GM10248 (cell line): ENCODE data around the gene FAM153A.
"Not testable (repeated sequence)": the region's sequence is repeated elsewhere in the genome, so short reads cannot be mapped to it uniquely, and the experiment has no call there.

ENCODE experiments used
- CTCF ChIA-PET: fragments of 300-600 bp; sonication (Branson Sonifier 250); formaldehyde crosslinking; extraction: SDS; loops from one replicate; lab custom pipeline; 2021; ENCODE audit warnings: antibody characterized with exemption; lab: Yijun Ruan, JAX
- POLR2A ChIA-PET: fragments of 350-650 bp; sonication (Branson Sonifier 250); formaldehyde crosslinking; extraction: SDS; loops from one replicate; lab custom pipeline; 2020; ENCODE audit warnings: antibody characterized with exemption; lab: Yijun Ruan, JAX
- DNase-seq: peaks from one replicate; pipeline ENCODE4 v3.0.0; 2012; ENCODE audit errors: extremely low spot score

The FAM153A gene

GRCh38 chr5:177763737-177764508 lies 18.8 kb downstream of the FAM153A start:
- POLR2A ChIA-PET, DNase-seq, CTCF ChIA-PET: not testable (repeated sequence)

- CTCF ChIA-PET, POLR2A ChIA-PET: not testable (repeated sequence)
Observed at GRCh38 chr5:177760954-177761353, 21.7 kb downstream of the FAM153A start.

GRCh38 chr5:177747354-177747753 lies 35.3 kb downstream of the FAM153A start:
- DNase-seq, POLR2A ChIA-PET, CTCF ChIA-PET: not testable (repeated sequence)

More at GRCh38 chr5:177760954-177761353, 21.7 kb downstream of the FAM153A start:
- DNase-seq: not testable (repeated sequence)

GRCh38 chr5:177724858-177725257 lies 57.8 kb downstream of the FAM153A start:
- CTCF ChIA-PET, POLR2A ChIA-PET, DNase-seq: not testable (repeated sequence)

- CTCF ChIA-PET, DNase-seq, POLR2A ChIA-PET: not testable (repeated sequence)
Observed at GRCh38 chr5:177723831-177724485, 58.7 kb downstream of the FAM153A start.

- CTCF ChIA-PET, POLR2A ChIA-PET, DNase-seq: not testable (repeated sequence)
Observed at GRCh38 chr5:177722829-177723228, 59.9 kb downstream of the FAM153A start.

- CTCF ChIA-PET, POLR2A ChIA-PET, DNase-seq: not testable (repeated sequence)
Observed at GRCh38 chr5:177719989-177720388, 62.7 kb downstream of the FAM153A start.

GRCh38 chr5:177715423-177715822 lies 67.3 kb downstream of the FAM153A start:
- CTCF ChIA-PET, POLR2A ChIA-PET, DNase-seq: not testable (repeated sequence)

GRCh38 chr5:177696100-177696499 lies 86.6 kb downstream of the FAM153A start:
- DNase-seq, CTCF ChIA-PET, POLR2A ChIA-PET: not testable (repeated sequence)

GRCh38 chr5:177695356-177695930 lies 87.3 kb downstream of the FAM153A start:
- DNase-seq, POLR2A ChIA-PET, CTCF ChIA-PET: not testable (repeated sequence)

GRCh38 chr5:177694518-177694835 lies 88.2 kb downstream of the FAM153A start:
- POLR2A ChIA-PET, CTCF ChIA-PET, DNase-seq: not testable (repeated sequence)

GRCh38 chr5:177693671-177694517 lies 88.8 kb downstream of the FAM153A start:
- DNase-seq, CTCF ChIA-PET, POLR2A ChIA-PET: not testable (repeated sequence)

GRCh38 chr5:177692969-177693368 lies 89.7 kb downstream of the FAM153A start:
- POLR2A ChIA-PET, CTCF ChIA-PET, DNase-seq: not testable (repeated sequence)

- CTCF ChIA-PET, POLR2A ChIA-PET, DNase-seq: not testable (repeated sequence)
Observed at GRCh38 chr5:177692507-177692906, 90.2 kb downstream of the FAM153A start.

GRCh38 chr5:177689011-177689610 lies 93.6 kb downstream of the FAM153A start:
- CTCF ChIA-PET, POLR2A ChIA-PET, DNase-seq: not testable (repeated sequence)

GRCh38 chr5:177688091-177688490 lies 94.6 kb downstream of the FAM153A start:
- CTCF ChIA-PET, POLR2A ChIA-PET, DNase-seq: not testable (repeated sequence)

GRCh38 chr5:177681920-177682319 lies 100.8 kb downstream of the FAM153A start:
- CTCF ChIA-PET, POLR2A ChIA-PET, DNase-seq: not testable (repeated sequence)
